ENCODE results near the gene RNGTT.

RNGTT gene

GRCh38 chr6:88895911-88896310 lies 67.5 kb downstream of the RNGTT start:
- ChIA-PET CTCF (no interaction called here), POLR2A (ENCODE audit: low non-redundant PET) (no interaction called here)
- no peak overlapping the region for H3K27ac ChIP-seq
- DNase-seq (ENCODE audit: low spot score) = no peak
- no peak for TF ChIP-seq CTCF (conservative IDR thresholded peaks at IDR 0.05; ENCODE audit: low read depth)

DNA sequence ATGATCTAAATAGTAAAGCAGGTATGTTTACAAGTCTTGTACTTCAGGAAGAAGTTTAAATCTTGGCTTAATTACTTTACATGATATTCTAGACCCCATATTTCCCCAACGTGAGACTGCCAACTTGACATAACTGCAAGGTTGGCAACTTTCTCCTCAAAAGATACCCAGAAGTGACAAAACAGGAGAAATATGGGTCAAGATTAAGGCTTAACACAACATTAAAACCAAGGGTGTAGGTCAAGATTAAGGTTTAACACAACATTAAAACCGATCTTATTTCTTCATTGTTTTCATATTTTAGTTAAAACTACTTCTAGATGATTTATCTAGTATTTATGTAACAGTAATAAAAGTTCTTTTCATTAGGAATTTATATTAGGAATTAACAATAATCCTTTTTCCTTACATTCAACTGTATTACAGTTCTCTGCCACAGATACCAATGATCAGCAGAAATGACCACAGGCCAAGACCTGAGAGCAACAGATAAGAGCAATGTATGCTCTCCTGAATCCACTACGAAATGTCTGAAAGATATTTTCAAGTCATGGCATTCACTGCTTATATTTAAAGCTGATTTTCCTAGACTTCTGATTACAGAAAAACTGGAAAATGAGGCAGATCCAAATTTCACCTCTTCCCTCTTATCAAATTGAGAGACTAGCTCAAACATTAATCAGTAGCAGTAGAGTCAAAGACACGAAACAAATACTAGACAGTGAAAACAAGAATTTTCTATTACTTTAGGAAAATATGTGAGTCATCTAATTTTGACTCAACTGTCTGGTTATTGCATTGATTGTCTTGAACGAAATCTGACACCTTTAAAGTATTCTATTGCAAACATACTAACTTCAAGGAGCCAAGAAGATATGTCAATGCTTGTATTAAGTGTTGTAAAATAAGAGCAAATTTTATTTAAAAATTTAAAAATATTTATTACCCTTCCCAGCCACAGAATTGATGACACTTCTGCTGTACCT lies 72.3 kb downstream of the RNGTT start:
- no peak overlapping the region for H3K27ac ChIP-seq
- TF ChIP-seq CTCF (conservative IDR thresholded peaks at IDR 0.05; ENCODE audit: low read depth) = no peak
- DNase-seq (ENCODE audit: low spot score) = peak; percentile 18
- POLR2A ChIA-PET (ENCODE audit: low non-redundant PET) = no interaction called here
- CTCF ChIA-PET = no interaction called here

- CTCF ChIA-PET = no interaction called here
- DNase-seq (ENCODE audit: low spot score) = no peak
- no peak overlapping the region for H3K27ac ChIP-seq
- POLR2A ChIA-PET (ENCODE audit: low non-redundant PET) = no interaction called here
- TF ChIP-seq CTCF (conservative IDR thresholded peaks at IDR 0.05; ENCODE audit: low read depth) = no peak
Measured at GRCh38 chr6:88890394-88890793, 73.0 kb downstream of the RNGTT start.

GRCh38 chr6:88884361-88884760 lies 79.1 kb downstream of the RNGTT start:
- TF ChIP-seq CTCF (conservative IDR thresholded peaks at IDR 0.05; ENCODE audit: low read depth) = no peak
- CTCF ChIA-PET = interaction anchor here (0.7 kb wide), 1 partner anchor 12 kb away, joined by 4 read pairs; no protein-coding TSS in a partner anchor
- DNase-seq (ENCODE audit: low spot score) = no peak
- H3K27ac ChIP-seq = no peak overlapping the region
- POLR2A ChIA-PET (ENCODE audit: low non-redundant PET) = no interaction called here

DNA sequence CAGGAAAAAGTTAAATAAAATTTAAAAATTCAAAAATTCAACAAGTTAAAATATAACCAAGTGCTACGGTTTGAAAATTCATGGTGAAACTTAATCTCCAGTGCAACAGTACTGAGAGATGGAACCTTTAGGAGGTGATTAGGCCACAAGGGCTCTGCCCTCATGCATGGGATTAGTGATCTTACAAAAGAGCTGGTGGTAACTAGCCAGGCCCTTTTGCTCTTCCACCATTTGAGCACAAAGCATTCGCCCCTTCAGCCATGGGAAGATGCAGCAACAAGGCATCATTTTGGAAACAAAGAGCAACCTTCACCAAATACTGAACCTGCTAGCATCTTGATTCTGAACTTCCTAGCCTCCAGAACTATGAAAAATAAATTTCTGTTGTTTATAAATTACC lies 80.9 kb downstream of the RNGTT start:
- no peak for DNase-seq (ENCODE audit: low spot score)
- ChIA-PET POLR2A (ENCODE audit: low non-redundant PET) (no interaction called here), CTCF (interaction anchor here (0.6 to 1.2 kb wide), 3 partner anchors 11 to 1332 kb away, joined by 3 read pairs; no protein-coding TSS in a partner anchor)
- no peak overlapping the region for H3K27ac ChIP-seq
- TF ChIP-seq CTCF (conservative IDR thresholded peaks at IDR 0.05; ENCODE audit: low read depth) = no peak

GRCh38 chr6:88881451-88881850 lies 82.0 kb downstream of the RNGTT start:
- POLR2A ChIA-PET (ENCODE audit: low non-redundant PET) = no interaction called here
- CTCF ChIA-PET = no interaction called here
- H3K27ac ChIP-seq = no peak overlapping the region
- no peak for TF ChIP-seq CTCF (conservative IDR thresholded peaks at IDR 0.05; ENCODE audit: low read depth)
- no peak for DNase-seq (ENCODE audit: low spot score)
